Fibroblast of lung (primary cell): ENCODE data around the gene ABCA7.

Experiments
- EZH2 ChIP-seq: IDR thresholded peaks from 2 replicates; pipeline ENCODE4 v1.5.1; 2012; ENCODE audit warnings: low read length, control low read depth, mild to moderate bottlenecking; ENCODE audit errors: missing control alignments
- TF ChIP-seq, protein P1 (sequence below), 2 donors: IDR thresholded peaks in 1 of 2; conservative IDR thresholded peaks in 1 of 2; 1 replicate in 1 of 2; 2 replicates in 1 of 2; pipeline ENCODE4 v1.5.1; 2011 to 2012; ENCODE audit warnings: low read length in 2 of 2, control low read depth in 1 of 2, inconsistent platforms in 1 of 2, low read depth in 1 of 2, mild to moderate bottlenecking in 1 of 2

DNA sequence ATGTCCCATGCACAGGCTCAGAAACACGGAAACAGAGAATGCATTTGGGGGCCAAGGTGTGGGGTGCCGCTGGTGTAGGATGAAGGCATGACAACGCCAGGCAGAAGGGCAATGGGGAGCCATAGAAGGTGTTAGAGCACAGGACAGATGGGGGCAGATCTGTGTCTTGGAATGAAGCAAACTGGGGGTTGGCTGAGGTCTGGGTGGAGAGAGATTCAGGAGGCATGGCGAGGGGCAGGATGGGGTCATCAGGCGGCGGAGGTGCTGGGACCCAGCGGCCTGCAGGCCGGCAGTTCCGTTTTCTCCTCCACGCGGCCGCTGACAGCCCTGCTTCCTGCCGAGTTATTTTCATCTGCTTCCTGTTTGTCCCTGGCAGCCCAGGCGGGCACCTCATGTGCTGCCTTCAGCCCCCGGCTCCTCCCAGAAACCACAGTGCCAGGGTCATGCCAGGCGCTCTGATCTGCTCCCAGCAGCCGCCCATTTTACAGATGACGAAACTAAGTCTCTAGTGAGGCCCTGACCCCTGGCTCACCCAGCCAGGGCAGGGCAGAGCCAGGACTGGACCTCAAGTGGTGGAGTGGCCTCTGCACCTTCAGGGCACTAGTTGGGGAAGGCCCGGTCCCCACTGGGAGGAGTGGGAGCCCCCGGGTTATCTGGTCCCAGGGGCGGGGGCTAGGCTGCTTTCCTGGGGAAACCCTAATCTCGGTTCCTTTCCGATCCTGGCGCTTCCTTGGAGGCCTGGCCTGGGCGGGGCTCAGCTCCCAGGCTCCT, 29.3 kb downstream of the ABCA7 start:
- TF ChIP-seq, protein P1, sequence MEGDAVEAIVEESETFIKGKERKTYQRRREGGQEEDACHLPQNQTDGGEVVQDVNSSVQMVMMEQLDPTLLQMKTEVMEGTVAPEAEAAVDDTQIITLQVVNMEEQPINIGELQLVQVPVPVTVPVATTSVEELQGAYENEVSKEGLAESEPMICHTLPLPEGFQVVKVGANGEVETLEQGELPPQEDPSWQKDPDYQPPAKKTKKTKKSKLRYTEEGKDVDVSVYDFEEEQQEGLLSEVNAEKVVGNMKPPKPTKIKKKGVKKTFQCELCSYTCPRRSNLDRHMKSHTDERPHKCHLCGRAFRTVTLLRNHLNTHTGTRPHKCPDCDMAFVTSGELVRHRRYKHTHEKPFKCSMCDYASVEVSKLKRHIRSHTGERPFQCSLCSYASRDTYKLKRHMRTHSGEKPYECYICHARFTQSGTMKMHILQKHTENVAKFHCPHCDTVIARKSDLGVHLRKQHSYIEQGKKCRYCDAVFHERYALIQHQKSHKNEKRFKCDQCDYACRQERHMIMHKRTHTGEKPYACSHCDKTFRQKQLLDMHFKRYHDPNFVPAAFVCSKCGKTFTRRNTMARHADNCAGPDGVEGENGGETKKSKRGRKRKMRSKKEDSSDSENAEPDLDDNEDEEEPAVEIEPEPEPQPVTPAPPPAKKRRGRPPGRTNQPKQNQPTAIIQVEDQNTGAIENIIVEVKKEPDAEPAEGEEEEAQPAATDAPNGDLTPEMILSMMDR (conservative IDR thresholded peaks at IDR 0.05 in 1 of 2, IDR thresholded peaks at IDR 0.05 in 1 of 2; ENCODE audit: low read depth in 1 of 2, low read length in 2 of 2): no peak
- TF ChIP-seq EZH2: no peak
